Right lung (tissue), 10 donors: ENCODE data around the gene YAF2. TPM values are rescaled to one million over a fixed set of nuclear protein-coding genes. Genes with fewer than 3 reads are reported as not detected.

Experiments used
- DNase-seq, 2 donors: peaks; one replicate each; pipeline ENCODE4 v3.0.0-alpha.2; 2013
- long read RNA-seq, 8 donors: transcript quantifications; one replicate each; lab custom pipeline, GENCODE V29; 2026
- polyA plus RNA-seq, 5 donors: library from polyadenylated mRNA; unstranded; fragments of 120-200 nt; gene quantifications; one replicate each; pipeline versions ENCODE4 v1.2.1 to v1.2.3, GENCODE V29; 2013; ENCODE audit warnings: inconsistent platforms in 1 of 5, low replicate concordance in 1 of 5; ENCODE audit not compliant: insufficient read length in 5 of 5, insufficient read depth in 1 of 5

YAF2 gene
- polyA plus RNA-seq: 10 to 100 TPM; 17.8 to 26.3 (median 19.0) TPM
- long read RNA-seq, donor 1, full-length matches to known transcripts: 11 of 11 reads
- long read RNA-seq, donor 1, partial matches to known transcripts: 0 of 11 reads
- long read RNA-seq, donor 1, other reads (novel, unspliced or antisense): 0 of 11 reads
- long read RNA-seq, donor 2, partial matches to known transcripts: 0 of 6 reads
- long read RNA-seq, donor 2, other reads (novel, unspliced or antisense): 0 of 6 reads
- long read RNA-seq, donor 3, transcript YAF2-203 (4 exons, 2,076 nt): major isoform, 5 of 6 reads
- long read RNA-seq, donor 3, partial matches to known transcripts: 0 of 6 reads
- long read RNA-seq, donor 3, other reads (novel, unspliced or antisense): 0 of 6 reads
- long read RNA-seq, donor 4, full-length matches to known transcripts: 9 of 9 reads
- long read RNA-seq, donor 4, partial matches to known transcripts: 0 of 9 reads
- long read RNA-seq, donor 4, other reads (novel, unspliced or antisense): 0 of 9 reads
- long read RNA-seq, donor 5, partial matches to known transcripts: 0 of 6 reads
- long read RNA-seq, donor 5, other reads (novel, unspliced or antisense): 0 of 6 reads
- long read RNA-seq, donor 6, partial matches to known transcripts: 0 of 3 reads
- long read RNA-seq, donor 6, other reads (novel, unspliced or antisense): 0 of 3 reads
- long read RNA-seq, donor 7, partial matches to known transcripts: 0 of 2 reads
- long read RNA-seq, donor 7, other reads (novel, unspliced or antisense): 0 of 2 reads
- long read RNA-seq, donor 8, partial matches to known transcripts: 0 of 1 reads
- long read RNA-seq, donor 8, other reads (novel, unspliced or antisense): 0 of 1 reads

DNA sequence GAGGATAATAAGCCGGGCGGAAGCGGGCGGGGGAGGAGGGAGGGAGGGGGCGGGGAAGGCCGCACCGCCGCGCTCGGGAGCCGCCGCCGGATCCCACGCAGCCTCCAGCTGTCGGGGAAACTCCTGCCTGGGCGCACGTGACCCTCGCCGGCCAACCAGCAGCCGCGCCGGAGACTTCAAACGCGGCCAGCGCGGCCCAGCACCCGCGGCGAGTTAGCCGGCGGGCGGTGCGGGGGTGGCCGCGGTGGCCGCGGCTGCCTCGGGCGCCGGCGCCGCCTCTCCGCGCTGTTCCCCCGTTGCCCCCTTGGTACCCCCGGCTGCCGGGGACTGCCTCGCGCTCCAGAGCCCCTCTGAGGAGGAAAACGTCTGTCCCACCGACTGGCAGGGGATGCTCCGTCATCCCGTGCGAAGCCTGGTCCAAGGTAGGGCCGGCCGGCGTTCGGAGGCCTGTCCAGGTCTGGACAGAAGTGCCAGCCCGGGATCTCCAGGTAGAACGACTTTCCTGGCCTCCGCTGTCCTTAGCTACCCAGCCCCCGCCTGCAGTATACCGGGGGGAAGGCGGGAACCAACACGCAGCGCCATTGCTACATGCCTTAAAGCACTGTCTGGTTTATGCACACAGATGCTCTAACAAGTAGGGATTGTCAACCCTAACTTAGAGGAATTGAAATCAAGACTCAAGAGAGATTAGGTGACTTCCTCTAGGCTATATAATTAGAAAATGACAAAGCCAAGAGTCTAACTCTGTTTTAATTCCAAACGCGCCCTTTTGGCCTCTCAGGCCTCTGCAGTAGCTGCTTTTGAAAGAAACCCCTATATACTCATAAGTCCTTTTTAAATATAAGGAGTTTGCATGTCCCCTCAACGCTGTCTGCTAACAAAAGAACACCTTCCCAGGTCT is at the start of gene YAF2:
YAF2 (minus strand) TSS at position 9 of the 901 bp plus-strand sequence. CDS start 68 bp downstream, outside the sequence.
- peak; percentile 86 to 87 for DNase-seq

DNA sequence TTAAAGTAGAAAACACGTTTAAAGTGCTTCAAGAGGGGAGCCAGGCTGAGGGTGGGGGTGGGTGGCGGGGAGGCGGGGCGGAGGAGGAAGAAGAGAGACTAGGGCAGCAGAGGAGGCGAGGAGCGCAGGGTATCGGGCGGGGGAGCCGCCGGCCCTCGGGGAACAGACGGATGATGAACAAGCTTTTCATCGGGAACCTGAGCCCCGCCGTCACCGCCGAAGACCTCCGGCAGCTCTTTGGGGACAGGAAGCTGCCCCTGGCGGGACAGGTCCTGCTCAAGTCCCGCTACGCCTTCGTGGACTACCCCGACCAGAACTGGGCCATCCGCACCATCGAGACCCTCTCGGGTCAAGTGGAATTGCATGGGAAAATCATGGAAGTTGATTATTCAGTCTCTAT is 48.7 kb upstream of the YAF2 start:
- DNase-seq: no peak

GRCh38 chr12:42285431-42285830 is 47.4 kb upstream of the YAF2 start:
- no peak for DNase-seq

DNA sequence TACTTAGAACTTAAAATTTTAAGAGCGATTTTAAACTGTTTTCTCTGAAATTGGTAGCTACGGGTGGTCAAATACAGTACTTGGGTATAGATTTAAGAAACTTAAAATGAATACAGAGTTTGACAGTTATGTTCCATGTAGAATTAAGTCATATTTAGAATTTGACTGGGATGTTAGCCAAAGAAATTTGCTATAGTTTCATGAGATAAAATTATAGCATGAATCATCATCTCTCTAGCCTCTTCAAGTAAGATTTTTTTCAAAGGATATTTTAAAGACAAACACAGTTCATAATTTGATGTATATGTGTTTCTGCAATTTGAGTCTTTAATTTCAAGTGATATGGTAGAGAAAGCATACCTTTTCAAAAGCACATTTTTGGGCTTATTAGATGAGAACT is 46.8 kb upstream of the YAF2 start:
- no peak for DNase-seq

DNA sequence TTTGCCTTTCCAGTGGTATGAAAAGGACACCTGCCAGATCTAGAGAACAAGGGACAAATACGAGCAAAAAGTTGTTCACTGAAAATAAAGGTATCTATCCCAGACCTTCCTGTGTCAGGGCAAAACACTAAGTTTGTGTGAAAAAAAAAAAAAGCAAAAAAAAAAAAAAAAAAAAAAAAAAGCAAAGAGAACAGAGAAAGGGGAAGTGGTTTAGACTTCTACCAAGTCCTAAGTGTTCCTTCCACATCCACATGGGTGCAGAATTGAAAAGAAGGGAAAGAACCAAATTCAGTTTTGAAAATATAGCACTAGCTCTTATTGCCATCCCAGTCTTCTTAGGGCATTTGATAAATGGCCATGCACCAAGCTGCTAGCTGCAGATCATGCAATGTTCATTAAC is 46.1 kb upstream of the YAF2 start:
- no peak for DNase-seq

DNA sequence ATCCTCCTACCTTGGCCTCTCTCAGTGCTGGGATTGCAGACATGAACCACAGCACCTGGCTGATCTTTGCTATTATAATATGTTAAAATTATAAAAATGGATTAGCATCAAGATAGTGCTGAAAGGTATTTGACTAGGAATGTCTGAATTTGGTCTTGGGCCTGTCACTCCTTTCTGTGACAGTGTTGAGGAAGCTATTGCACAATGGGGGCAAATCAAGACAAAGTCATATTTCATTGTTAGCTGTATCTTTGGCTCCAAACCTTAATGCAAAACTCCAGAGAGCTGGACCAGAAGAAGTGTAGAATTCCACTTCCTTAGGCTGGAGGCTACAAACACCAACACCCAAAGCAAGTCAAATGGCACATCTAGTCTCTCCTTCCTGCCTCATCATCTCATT is 45.7 kb upstream of the YAF2 start:
- DNase-seq: no peak

- DNase-seq: no peak
These were observed 44.2 kb upstream of the YAF2 start for GRCh38 chr12:42282294-42282693.

- DNase-seq: no peak
These were observed 43.8 kb upstream of the YAF2 start for GRCh38 chr12:42281844-42282243.

GRCh38 chr12:42281278-42281677 is 43.2 kb upstream of the YAF2 start:
- DNase-seq: no peak

DNA sequence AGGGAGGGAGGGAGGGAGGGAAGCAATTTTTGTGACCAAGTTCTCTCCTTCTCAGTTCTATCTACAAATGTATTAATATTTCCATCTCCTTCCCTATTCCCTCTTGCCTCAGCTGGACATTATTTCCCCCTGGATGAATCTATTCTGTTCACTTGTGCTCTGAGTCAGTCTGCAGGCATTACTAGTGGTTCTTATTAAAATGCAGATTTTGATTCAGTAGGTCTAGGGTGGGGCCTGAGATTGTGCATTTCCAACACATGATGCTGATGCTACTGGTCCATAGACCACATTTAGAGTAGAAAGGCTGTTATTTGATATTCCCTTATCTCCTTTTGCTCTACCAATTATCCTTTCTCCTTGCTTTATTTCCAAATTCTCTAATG is 40.1 kb upstream of the YAF2 start:
- no peak for DNase-seq

GRCh38 chr12:42277396-42278127 is 39.5 kb upstream of the YAF2 start:
- peak in 1 of 2 donors; percentile 4 for DNase-seq

DNA sequence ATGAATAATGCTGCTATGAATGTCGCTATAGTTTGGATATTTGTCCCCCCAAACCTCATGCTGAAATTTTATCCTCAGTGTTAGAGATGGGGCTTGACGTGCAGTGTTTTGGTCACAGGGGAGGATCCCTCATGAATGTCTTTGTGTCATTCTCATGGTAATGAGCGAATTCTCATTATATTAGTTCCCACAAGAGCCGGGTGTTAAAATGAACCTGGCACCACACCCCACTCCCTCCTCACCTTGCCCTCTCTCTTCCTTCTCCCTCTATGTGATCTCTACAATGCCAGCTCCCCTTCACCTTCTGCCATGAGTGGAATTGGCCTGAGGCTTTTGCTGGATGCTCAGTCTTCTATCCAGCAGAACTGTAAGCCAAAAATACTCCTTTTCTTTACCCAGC is 37.5 kb upstream of the YAF2 start:
- DNase-seq: no peak

DNA sequence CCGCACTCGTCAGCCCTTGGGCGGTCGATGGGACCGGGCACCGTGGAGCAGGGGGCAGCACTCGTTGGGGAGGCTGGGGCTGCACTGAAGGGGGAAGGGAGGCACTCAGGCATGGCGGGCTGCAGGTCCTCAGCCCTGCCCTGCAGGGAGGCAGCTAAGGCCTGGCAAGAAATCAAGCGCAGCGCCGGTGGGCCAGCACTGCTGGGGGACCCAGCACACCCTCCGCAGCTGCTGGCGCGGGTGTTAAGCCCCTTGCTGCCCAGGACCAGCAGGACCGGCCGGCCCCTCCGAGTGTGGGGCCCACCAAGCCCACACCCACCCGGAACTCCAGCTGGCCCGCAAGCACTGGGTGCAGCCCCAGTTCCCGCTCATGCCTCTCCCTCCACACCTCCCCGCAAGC is 35.7 kb upstream of the YAF2 start:
- DNase-seq: no peak

- no peak for DNase-seq
These were observed 32.5 kb upstream of the YAF2 start for GRCh38 chr12:42270596-42270995.

- no peak for DNase-seq
These were observed 29.6 kb upstream of the YAF2 start for GRCh38 chr12:42267413-42268190.

GRCh38 chr12:42266579-42267230 is 28.7 kb upstream of the YAF2 start:
- no peak for DNase-seq

- no peak for DNase-seq
These were observed 24.2 kb upstream of the YAF2 start for GRCh38 chr12:42262271-42262670.

DNA sequence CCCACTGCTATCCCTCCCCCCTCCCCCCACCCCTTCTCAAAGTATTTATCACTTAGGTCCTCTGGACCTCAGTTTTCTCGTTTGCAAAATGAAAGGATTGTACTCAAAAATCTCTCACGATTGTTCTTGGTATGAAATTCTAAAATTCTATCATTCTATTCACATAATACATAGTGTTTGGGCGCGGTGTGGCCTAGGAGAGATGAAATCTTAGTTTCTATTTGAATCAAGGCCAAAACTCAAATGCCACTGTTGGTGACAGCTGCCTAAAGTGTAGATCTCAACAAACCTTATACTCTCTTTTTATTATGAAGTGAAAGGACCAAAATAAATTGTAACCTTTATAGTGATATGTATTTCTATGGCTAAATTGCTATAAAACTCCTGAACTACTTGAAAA is 23.7 kb upstream of the YAF2 start:
- DNase-seq: no peak

DNA sequence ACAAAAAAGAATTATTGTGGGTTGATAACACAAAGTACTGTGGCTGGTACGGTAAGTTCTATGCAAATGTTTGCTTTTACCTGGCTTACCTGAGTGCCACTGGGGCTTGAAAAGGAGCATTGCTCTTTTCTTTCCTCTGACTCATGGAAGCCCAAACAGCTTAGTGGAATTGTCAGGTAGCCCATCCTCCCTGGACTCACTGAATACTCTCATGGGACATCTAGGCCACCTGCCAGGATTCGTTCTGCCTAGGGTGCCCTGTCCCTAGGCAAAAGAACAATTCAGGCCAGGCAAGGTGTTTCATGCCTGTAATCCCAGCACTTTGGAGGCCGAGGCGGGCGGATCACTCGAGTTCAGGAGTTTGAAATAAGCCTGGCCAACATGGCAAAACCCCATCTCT is 22.5 kb upstream of the YAF2 start:
- DNase-seq: no peak

GRCh38 chr12:42259699-42260098 is 21.7 kb upstream of the YAF2 start:
- DNase-seq: no peak
